Raji (cell line): Measurements from ENCODE around the gene CAMSAP1.

Experiments
- POLR2A ChIP-seq: IDR thresholded peaks from 2 replicates; pipeline ENCODE4 v1.6.1; 2011; ENCODE audit warnings: low read depth, low read length, control low read depth; ENCODE audit not compliant: insufficient read depth

Gene CAMSAP1

DNA sequence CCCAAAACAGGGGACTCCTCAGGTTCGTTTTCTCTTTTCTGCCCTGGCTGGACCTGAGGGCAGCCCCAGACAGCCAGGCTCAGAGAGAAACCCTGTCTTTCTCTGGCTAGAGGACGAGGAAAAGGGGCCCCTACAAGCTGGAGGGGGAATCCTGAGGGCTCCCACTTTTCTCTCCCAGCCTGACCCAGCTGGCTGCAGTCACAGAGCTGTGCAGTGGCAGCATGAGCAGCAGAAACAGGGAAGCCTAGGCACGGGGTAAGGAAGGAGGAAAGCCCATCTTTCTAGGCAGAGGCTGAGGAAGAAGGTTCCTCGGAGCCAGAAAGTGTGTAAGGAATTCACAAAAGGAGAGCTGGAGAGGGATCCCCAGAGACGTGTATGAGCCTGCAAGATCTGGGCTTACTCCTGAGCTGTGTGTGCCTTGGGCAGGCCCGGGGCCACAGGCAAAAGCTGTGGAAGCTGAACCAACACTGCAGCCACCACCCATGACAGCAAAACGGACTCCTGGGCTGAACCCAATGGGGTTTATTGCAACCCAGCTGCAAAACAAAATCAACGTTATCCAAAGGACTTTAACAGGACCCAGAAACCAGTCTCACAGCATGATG, 16.2 kb downstream of the CAMSAP1 start:
- TF ChIP-seq POLR2A, result no peak

DNA sequence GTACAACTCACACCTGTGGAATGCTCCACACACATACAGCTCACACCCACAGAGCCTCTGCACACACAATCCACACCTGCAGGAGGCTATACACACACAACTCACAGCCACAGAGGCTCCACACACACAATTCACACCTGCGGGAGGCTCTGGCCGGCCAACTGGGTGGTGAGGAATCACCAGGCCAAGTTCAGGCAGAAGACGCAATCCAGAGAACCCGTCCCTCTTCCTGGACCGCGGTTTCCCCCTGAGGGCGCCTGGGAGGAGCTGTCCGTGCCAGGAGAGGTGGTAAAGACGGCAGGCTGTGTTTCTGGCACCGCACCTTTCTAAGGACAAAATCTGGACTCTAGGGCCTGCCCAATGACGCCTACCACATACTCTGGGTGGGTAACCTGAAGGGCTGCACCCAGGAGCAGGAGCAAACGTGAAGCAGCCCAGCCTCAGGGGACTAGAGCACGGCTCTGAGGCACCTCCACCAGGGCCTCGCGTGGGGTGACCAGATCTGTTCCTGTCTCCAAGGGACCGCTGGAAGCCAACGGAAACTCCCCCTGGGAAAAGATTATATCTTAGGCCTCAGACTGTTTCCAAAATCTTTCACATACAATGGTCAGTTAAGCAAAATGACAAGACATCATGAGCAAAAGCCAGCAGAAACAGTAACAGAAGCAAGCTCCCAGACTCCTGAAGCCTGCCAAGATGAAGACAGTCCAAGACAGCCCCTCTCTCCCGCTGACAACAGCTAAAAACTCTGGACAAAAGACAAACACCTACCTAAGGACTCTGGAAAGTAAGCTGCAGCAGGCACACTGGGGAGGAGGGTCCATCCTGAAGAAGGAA, 16.9 kb downstream of the CAMSAP1 start:
- no peak for TF ChIP-seq POLR2A

DNA sequence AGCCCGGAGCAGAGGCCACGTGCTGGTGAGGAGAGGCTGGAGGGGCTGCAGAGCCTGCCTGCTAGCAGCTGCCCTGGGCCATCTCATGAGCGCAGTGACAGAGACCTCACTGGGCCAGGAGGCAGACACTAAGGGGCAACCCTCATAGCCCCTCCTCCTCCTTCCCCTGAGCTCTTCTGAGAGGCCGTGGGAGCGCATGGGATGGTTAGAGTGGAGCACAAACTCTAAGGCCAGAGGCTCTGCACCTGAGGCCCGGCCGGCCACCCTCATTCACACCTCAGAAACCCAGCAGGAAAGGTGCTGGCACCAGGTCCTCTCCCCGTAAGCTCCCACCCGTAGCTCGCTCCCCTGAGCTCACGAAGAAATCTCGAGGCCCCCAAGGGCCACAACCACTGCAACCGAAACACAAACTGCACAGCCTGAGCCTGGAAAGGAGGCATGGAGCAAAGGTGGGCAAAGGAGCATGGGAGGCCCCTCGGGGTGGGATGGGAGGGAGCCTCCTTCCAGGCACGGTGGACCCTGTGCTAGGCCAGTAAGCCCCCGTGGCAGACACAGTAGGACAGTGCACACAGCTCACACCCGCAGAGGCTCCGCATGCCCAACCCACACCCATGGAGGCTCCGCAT, 17.7 kb downstream of the CAMSAP1 start:
- no peak for TF ChIP-seq POLR2A

DNA sequence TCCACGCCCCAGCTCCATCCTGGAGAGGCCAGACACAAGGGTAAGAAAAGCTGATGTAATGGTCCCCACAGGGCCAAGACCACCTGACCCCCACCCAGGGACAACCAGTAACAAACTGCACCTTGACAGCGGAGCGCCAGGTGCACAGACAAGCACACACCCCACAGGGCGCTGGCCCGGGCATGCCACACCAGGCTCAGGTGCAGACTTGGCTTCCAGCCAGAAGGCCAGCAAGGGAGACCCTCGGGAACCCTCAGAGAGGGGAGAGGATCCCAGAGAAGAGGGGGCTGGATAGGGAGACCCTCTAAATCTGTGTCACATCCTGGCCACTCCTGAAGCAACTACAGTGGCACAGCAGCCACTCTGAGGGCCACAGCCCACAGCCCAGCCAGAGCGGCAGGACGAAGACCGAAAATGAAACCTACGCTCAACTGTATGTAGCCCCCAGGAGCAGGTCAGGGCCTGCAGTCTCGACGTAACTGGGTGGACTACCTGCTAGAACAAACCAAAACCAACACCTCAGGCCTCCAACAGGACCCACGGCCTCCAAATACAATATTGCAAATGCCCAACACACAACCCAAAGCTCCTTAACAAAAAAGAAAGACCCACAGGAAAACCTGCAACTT, 18.5 kb downstream of the CAMSAP1 start:
- no peak for TF ChIP-seq POLR2A

DNA sequence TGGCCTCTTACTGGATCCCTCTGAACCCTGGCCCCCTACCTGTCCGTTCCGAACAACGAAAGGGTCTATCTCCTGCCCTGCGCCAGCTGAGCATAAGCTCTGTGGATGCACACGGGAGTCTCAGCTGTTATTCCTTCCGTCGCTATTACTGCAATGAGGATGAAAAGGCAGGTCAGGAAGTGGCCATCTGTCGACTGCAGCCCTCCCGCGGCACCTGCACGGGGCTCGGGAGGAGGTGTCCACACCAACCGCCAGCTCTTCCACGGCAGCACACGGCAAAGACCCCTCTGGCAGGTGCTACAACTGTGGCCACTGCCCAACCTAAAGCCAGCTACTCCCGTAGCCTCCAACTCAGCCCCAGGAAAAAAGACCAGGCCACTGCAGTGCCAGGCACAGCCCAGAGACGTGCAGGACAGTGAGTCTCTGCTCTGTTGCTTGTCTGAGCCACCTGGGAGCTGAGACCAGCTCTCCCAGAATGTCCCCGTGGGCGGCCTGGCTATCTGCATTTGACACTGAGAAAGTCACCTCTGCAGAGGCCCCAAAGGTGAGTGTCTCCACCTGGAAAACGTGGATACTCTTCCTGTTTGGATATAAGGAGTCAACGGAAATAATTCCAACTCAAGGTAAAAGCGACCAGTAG, 19.1 kb downstream of the CAMSAP1 start:
- TF ChIP-seq POLR2A, result no peak

DNA sequence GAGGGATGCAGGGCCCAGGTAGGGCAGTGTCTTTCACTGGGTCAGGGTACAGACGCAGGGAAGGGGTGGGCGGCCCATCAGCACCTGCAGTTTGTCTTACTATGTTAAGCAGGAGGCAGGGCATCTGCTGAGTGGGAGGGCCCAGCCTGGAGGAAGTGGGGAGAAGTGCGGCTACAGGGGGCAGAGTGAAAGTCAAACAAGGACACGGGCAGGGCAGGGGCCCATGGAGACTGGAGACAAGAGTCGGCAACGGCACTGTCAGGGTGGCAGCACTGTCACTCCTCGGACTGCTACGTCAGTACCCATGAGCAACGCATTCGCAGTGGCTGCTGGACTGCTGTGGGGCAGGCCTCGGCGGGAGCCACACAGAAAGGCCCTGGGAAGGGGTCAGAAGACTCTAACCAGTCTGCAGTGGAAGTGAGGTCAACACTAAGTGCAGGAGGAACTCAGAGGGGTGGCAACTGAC, 19.7 kb downstream of the CAMSAP1 start:
- TF ChIP-seq POLR2A, result no peak

DNA sequence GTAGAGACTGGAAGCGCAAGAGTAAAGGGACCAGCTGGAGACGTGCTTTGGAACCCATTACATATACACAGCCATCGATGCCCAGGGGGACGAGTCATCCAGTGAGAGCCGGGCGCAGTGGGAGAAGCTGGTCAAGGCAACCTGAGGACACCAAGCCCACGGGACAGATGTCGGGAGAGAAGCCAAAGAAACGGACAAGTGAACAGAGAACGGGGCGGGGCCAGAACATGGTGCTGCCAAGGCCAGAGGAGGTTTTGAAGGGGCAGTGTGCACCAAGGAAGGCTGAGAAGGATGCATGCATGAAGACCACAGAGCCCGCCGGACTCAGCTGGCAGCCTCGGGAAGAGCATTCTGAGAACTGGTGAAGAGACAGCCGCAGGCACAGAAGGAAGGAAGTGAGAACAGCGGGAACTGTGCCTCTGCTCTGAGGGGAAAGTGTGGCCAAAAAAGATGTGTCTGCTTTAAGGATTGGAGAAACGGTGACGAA, 20.3 kb downstream of the CAMSAP1 start:
- TF ChIP-seq POLR2A, result no peak

DNA sequence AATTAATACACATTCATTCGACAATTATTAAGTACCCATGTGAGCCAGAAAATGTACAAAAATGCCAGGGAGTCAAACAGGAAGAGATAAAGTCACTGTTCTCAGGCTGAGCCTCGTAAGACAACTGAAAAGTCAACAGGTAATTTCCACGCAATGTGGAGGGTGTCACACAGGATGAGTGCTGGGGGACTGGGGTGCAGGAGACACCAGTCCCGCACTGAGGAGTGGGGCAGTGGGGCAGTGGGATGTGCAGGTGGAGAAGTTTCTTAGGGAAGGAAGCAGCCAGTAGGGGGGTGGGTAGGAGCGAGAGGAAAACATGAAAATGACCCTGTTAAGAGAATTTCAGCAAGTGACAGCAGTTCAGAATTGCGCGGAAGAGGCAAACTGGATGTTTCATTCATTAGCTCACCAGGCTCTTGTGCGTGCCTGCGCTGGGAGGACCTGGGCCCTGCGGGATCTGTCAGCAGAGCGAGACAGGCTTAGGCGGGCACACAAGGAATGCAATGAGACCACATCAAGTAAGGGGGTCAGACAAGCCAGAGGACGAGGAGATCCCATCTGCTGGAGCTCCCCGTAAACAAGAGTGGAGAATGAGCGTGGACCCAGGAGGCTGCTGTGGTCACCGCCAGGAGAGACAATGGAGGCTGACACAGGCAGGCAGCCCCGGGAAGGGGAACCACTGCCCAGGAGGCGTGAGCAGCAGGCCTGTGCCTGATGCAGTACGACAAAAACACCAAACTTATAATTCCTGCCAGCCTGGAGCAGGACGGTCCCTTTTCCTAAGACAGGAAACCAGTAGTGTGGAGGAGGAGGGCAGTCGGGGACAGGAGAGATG, 21.0 kb downstream of the CAMSAP1 start:
- TF ChIP-seq POLR2A, result no peak

DNA sequence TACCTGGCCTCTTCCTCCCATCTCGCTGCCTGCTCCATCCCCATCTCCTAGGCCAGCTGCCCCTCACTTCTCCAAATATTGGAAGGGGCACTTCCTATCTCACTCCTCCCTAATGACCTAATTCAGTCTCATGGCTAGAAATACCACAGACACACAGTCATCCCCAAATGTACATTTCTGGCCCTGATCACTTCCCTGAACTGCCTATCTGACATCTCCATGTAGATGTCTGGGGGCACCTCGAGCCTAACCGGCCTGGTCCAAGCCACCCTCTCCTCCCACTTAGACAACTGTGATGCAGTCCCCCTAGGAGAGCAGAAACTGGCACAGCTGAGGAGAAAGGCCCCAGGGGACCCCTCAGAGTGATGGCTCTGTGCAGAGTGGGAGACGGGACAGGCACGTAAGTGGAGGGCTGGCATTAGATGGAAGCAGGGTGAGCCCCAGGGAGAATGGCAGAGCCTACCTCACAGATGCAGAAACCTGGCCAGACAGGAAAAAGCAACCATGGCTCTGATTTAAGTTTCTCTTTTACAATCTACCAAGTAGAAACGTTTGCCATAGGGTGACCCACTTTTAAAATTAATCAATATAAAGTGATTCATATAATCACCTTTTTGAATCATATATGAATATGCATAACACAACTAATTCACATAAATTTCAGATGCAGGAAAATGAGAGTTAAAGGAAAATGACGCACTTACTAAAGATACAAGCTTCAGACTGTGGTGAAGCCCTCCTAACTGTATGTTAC, 22.1 kb downstream of the CAMSAP1 start:
- TF ChIP-seq POLR2A, result no peak

DNA sequence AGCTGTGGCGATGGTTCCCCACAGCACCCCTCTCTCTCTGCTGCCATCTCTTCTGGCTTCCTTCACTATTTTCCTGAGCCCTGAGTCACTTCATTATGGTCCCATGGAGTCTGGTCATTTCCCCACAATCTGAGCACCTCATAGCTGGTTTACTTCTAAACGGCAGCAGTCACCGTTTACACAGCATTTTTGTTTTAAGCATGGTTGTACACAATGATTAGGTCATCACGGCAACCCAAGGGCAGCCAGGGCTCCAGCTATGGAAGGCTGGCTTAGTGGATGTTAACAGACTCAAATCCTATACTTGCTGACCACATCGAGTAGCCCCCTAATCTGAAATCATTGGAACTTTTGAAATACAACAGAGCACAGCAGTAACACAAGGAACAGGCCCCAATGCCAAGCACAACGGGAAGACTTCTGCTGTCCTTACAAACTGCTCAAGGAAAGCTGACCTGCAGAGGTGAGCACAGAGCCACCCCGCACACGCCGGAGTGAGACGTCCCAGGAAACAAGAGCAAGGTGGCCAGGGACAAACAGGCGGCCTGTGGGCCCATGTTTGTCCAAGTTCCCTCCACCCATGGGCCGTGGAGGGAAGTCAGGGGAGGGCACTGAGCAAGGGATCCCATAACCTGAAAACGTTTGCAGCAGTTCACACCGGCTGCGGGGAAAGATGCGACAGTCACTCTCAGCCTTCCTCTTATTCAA, 22.9 kb downstream of the CAMSAP1 start:
- TF ChIP-seq POLR2A, result no peak

DNA sequence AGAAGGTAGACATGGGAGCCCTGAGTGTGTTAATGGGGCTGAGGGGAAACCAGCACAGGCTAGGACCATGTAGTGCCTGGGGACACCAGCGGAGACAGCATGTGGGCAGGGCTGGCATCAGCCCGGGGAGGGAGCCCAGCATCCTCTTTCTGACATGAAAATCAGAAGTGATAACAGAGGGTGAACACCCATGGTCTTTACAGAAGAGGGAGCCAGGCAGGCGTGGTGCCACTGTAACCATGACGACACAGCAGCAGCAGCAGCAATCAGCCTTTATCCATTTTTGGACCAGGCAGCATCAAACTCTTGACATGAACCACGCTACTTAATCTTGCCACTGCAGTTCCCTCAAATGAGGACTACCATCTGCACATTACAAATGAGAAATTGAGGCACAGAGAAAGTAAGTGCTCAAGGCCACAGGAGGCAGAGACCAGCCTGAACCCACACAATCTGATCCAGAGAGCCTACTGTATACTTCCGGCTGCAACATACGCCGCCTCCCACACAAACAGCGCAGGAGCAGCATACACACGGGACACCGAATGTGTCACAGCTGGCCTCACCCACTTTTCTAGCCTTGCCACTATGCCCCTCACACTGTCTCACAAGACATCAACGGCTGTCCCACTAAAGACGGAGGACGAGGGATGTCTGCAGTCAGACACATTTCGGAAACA, 23.8 kb downstream of the CAMSAP1 start:
- TF ChIP-seq POLR2A, result no peak

DNA sequence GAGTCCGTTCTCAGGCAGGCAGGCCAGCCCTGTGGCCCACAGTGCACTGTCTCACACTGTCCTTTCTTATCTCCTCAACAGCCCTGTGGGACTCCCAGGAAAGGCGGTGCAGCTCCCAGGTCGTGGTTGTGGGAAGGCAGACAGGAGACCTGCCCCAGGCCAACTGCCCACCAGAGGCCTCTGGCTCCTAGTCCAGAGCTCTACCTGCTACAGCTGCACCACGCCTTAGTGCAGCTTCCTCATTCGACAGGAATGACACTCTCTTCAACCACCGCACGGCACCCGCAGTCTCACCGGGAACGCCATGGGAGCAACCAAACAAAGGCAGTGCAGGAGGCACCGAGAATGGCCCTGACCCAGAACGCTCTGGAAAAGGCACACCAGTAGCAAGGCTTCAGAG, 25.3 kb downstream of the CAMSAP1 start:
- TF ChIP-seq POLR2A, result no peak
